Lower lobe of right lung (tissue), 2 donors: ENCODE data around the gene TSEN34. TPM values are rescaled to one million over a fixed set of nuclear protein-coding genes. Genes with fewer than 3 reads are reported as not detected.
A peak's percentile ranks its signal among the peaks of the same experiment; 100 is the strongest.
"Not testable (repeated sequence)": the region's sequence is repeated elsewhere in the genome, so short reads cannot be mapped to it uniquely, and the experiment has no call there.

Source experiments
- ATAC-seq, 2 donors: fragments of 200-7000 bp; cut with Tn5 transposase; one replicate each; pipeline ENCODE4 v1.9.1; 2020 to 2022; ENCODE audit warnings: mild to moderate bottlenecking in 2 of 2, moderate library complexity in 2 of 2
- DNase-seq: peaks from one replicate; pipeline ENCODE4 v3.0.0-alpha.2; 2020
- H3K27ac ChIP-seq: fragments of 200-600 bp; one replicate; pipeline ENCODE4 v1.8.0; 2022
- H3K27me3 ChIP-seq: fragments of 200-600 bp; one replicate; pipeline ENCODE4 v1.8.0; 2022; ENCODE audit warnings: low read depth
- H3K36me3 ChIP-seq: fragments of 200-600 bp; one replicate; pipeline ENCODE4 v1.8.0; 2022; ENCODE audit warnings: mild to moderate bottlenecking
- H3K4me1 ChIP-seq: fragments of 200-600 bp; one replicate; pipeline ENCODE4 v1.8.0; 2022
- H3K4me3 ChIP-seq: fragments of 200-600 bp; one replicate; pipeline ENCODE4 v1.8.0; 2022; ENCODE audit warnings: mild to moderate bottlenecking
- H3K9me3 ChIP-seq: fragments of 200-600 bp; one replicate; pipeline ENCODE4 v1.8.0; 2022
- intact Hi-C: fragments of 100-400 bp; cut with DNase I; formaldehyde crosslinking; loops from one replicate; pipeline ENCODE4 v1.11.0; 2022
- total RNA-seq: library from RNA; stranded (reverse); fragmentation: NEBNext Ultra II Directional; extraction: Animal tissue kit (Norgen Biotek cat#: 25700); gene quantifications from one replicate; pipeline ENCODE4 v1.2.1, GENCODE V29; 2021
- TF ChIP-seq, protein P1 (sequence below): fragments of 200-600 bp; IDR thresholded peaks from one replicate; pipeline ENCODE4 v1.8.0; 2022; ENCODE audit warnings: antibody characterized with exemption, mild to moderate bottlenecking
- donor health status: DM: no; HTN: yes; CAD: no; lungs with severe emphysema.

The TSEN34 gene
- total RNA-seq, 1 donor from 2014 or later: 33.8 TPM

- Histone ChIP-seq H3K36me3 (peaks cover 35% of the 10 kb centered on the region), H3K27ac (peak overlapping the region; percentile 92), H3K4me3 (peak overlapping the region; percentile 94), H3K4me1 (peaks cover 20% of the 10 kb centered on the region), H3K27me3 (no peaks in the 10 kb centered on the region), H3K9me3 (no peaks in the 10 kb centered on the region)
- peak; percentile 99 for DNase-seq
- TF ChIP-seq, protein P1, sequence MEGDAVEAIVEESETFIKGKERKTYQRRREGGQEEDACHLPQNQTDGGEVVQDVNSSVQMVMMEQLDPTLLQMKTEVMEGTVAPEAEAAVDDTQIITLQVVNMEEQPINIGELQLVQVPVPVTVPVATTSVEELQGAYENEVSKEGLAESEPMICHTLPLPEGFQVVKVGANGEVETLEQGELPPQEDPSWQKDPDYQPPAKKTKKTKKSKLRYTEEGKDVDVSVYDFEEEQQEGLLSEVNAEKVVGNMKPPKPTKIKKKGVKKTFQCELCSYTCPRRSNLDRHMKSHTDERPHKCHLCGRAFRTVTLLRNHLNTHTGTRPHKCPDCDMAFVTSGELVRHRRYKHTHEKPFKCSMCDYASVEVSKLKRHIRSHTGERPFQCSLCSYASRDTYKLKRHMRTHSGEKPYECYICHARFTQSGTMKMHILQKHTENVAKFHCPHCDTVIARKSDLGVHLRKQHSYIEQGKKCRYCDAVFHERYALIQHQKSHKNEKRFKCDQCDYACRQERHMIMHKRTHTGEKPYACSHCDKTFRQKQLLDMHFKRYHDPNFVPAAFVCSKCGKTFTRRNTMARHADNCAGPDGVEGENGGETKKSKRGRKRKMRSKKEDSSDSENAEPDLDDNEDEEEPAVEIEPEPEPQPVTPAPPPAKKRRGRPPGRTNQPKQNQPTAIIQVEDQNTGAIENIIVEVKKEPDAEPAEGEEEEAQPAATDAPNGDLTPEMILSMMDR: no peak
- peak; percentile 82 to 87 for ATAC-seq
- intact Hi-C loops: no loop called here
Observed at GRCh38 chr19:54190503-54191010, 551 bp upstream of the TSEN34 start.

GRCh38 chr19:54191811-54192453 is 824 bp downstream of the TSEN34 start:
- H3K4me1 ChIP-seq: peaks cover 20% of the 10 kb centered on the region
- ATAC-seq (no peak), DNase-seq (no peak)
- peaks cover 36% of the 10 kb centered on the region for H3K36me3 ChIP-seq
- H3K9me3 ChIP-seq: no peaks in the 10 kb centered on the region
- H3K4me3 ChIP-seq: peak overlapping the region; percentile 94
- no peaks in the 10 kb centered on the region for H3K27me3 ChIP-seq
- TF ChIP-seq, protein P1: no peak
- intact Hi-C loops: no loop called here
- peak overlapping the region; percentile 92 for H3K27ac ChIP-seq

DNA sequence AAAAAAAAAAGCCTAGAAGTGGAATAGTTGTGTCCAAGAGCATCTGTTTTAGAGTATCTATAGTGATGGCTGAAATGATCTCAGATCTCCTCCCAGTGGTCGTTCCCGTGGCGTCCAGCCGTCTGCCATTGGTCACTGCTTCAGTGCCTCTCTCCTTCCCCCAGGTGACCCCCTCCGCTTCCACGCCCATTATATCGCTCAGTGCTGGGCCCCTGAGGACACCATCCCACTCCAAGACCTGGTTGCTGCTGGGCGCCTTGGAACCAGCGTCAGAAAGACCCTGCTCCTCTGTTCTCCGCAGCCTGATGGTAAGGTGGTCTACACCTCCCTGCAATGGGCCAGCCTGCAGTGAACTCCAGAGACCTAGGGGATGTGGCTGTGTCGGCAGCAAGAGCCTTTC is 1.9 kb downstream of the TSEN34 start:
- TF ChIP-seq, protein P1: no peak
- ATAC-seq (no peak), DNase-seq (no peak)
- Histone ChIP-seq H3K4me1 (peaks cover 19% of the 10 kb centered on the region), H3K27ac (no peak overlapping the region), H3K9me3 (no peaks in the 10 kb centered on the region), H3K36me3 (peaks cover 36% of the 10 kb centered on the region), H3K27me3 (no peaks in the 10 kb centered on the region), H3K4me3 (no peak overlapping the region)
- intact Hi-C loops: no loop called here

- H3K9me3 ChIP-seq, DNase-seq, ATAC-seq, intact Hi-C loops, H3K27ac ChIP-seq, H3K4me3 ChIP-seq, H3K27me3 ChIP-seq: not testable (repeated sequence)
- H3K36me3 ChIP-seq: peaks cover 36% of the 10 kb centered on the region
- H3K4me1 ChIP-seq: peaks cover 11% of the 10 kb centered on the region
Observed at GRCh38 chr19:54194463-54194862, 3.4 kb downstream of the TSEN34 start.

DNA sequence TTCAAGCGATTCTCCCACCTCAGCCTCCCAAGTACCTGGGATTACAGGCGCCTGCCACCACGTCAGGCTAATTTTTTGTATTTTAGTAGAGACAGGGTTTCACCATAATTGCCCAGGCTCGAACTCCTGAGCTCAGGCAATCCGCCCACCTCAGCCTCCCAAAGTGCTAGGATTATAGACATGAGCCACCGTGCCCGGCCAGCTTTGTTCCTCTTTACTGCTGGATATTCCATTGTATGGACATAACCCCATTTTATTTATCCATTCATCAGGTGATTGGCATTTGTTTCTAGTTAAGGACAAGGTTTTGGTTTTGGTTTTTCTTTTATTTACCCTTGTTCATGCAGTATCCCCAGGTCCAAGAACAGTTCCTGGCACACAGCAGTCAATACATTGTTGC is 5.4 kb downstream of the TSEN34 start:
- intact Hi-C loops: no loop called here
- no peak for DNase-seq

DNA sequence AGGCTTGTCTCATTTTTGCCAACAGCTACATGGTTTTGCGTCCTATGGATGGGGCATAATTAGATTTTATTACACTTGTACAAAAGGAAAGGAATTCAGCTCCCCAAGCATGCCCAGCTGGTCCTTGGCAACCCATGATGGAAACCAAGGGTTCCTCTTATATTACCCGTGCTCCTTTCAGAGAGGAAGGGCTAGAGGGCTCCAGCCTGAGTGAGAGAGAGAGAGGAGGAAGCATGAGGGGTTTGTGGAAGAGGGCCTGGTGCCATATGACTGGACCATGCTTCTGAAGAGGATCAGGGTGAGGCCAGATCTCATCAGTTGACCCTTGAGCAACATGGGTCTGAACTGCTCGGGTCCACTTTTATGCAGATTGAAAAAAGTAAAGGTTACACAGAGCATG is 6.0 kb downstream of the TSEN34 start:
- TF ChIP-seq, protein P1: no peak
- ATAC-seq (no peak), DNase-seq (no peak)
- Histone ChIP-seq H3K4me3 (no peak overlapping the region), H3K27ac (no peak overlapping the region), H3K9me3 (no peaks in the 10 kb centered on the region), H3K36me3 (peaks cover 43% of the 10 kb centered on the region), H3K27me3 (no peaks in the 10 kb centered on the region), H3K4me1 (peaks cover 20% of the 10 kb centered on the region)
- intact Hi-C loops: no loop called here

More for the DNA sequence above, 5.4 kb downstream of the TSEN34 start:
- no peak for ATAC-seq
- H3K27me3 ChIP-seq: no peaks in the 10 kb centered on the region
- H3K4me3 ChIP-seq: no peak overlapping the region
- peaks cover 20% of the 10 kb centered on the region for H3K4me1 ChIP-seq
- TF ChIP-seq, protein P1: no peak
- no peak overlapping the region for H3K27ac ChIP-seq
- H3K36me3 ChIP-seq: peaks cover 39% of the 10 kb centered on the region
- H3K9me3 ChIP-seq: no peaks in the 10 kb centered on the region
